Astrocyte of the hippocampus (primary cell): Measurements from ENCODE around the gene GABRB1.
A peak's percentile ranks its signal among the peaks of the same experiment; 100 is the strongest.

Source experiments
- DNase-seq: peaks from one replicate; pipeline ENCODE4 v3.0.0; 2011; ENCODE audit warnings: low read depth, low spot score

The GABRB1 gene

DNA sequence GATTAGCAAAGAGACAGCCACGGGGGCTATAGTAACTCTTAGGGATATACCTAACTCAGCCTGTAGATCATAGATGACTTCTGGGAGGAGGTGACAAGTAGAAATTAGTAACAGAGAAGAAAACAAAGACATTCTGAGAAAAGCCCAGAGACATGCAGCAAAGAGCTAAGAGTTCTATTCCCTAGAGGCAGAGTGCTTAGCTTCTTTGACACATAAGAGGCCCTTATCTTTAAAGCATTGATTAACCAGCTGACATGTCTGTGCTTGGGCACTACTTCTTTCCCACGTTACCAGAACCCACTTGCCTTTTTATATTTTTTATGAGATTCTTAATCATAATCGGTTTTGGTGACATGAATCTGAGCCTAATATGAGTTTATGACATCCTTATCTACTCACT, 179.5 kb downstream of the GABRB1 start:
- DNase-seq = no peak

DNA sequence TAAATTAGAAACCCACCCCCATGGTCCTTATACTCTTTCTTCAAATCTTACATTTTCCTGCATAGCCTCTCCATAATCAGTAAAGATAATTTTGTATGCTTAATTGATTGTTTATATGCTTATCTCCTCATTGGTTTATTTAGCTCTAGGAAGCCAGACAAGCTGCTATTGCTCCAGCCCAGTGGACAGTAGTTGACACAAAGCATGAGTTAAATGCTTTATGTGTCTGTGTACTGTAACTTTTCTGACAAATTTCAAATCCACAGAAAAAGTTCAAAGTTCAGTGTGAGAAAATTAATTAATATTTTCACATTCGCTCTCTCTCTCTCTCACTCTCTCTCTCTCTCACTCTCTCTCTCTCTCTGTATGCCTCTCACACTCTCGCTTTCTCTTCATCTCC, 181.7 kb downstream of the GABRB1 start:
- peak; percentile 20 for DNase-seq

DNA sequence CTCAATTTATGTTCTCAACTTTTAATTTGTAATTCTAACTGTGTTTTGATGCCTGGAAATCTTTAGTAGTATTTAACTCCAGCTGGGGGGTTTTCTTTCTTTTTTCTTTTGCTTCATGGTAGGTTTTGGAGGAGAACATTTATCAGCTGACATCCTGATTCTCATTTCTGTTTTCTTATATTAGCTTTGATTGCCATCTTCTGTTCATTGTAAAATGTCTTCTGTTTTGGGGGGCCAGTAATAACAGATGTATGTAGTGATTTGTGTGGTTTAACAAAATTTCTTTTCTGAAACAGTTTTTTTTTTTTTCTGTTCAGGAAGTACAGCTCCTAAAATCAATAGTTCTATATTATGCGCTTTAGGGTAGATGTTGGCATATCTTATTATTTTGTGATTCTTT, 182.2 kb downstream of the GABRB1 start:
- DNase-seq = peak; percentile 20

DNA sequence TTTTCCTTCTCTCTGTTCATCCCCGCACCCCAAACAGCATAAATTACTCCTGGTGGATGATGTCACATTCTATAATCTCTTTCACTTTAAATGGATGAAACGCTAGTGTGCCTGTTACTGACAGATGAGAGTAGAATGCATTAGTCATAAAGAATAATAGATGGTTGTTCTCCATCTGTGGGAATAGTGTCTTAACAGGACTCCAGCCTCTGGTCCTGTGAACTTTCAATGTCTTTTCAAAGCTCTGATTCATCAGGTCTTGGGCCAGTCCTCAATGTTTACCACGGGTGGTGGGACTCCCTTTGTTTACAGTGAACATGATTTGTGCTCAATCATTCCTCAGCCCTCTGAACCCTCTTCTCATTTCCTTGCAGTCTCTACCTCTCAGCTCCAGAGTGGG, 182.6 kb downstream of the GABRB1 start:
- peak; percentile 90 for DNase-seq

DNA sequence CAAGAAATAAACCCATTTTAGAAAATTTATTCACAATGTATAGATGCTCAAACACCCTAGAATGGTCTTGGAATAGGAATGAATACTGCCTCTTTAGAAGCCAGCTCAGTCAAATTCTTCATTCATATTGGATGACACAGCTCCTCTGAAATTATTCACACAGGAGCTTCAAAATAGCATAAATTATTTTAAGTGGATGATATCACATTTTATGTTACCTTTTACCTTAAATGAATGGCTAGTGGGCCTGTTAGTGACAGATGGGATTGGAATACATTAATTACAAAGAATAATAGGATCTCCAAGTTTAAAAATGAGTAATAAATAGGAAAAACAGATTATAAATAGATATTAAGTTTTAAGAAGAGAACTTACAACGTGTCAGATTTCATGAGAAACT, 184.4 kb downstream of the GABRB1 start:
- DNase-seq = peak; percentile 20

DNA sequence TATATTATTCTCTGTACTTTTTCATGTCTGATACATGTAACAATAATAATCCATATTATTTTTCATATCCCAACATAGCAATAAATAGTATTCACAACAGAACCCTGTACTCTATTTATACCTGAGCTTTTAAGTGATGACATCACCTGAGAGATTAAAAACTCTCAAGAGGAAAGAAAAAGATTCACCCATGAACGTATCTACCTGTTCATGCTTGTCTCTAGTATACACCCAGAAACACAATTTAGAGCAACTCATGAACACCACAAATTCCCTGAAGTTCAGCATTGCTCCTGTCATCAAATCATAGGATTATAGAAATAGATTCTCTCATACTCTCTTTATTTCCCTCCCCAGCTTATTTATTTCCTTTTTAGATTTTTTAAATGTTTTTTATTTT, 185.9 kb downstream of the GABRB1 start:
- DNase-seq = no peak

DNA sequence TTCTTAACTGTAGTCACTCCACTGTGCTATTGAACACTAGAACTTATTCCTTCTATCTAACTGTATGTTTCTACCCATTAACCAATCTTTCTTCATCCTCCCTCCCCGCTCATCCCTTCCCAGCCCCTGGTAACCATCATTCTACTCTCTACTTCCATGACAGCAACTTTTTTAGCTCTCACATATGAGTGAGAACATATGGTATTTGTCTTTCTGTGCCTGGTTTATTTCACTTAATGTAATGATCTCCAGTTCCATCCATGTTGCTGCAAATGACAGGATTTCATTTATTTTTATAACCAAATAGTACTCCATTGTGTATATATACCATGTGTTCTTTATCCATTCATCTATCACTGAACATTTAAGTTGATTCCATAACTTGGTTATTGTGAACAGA, 186.5 kb downstream of the GABRB1 start:
- no peak for DNase-seq

DNA sequence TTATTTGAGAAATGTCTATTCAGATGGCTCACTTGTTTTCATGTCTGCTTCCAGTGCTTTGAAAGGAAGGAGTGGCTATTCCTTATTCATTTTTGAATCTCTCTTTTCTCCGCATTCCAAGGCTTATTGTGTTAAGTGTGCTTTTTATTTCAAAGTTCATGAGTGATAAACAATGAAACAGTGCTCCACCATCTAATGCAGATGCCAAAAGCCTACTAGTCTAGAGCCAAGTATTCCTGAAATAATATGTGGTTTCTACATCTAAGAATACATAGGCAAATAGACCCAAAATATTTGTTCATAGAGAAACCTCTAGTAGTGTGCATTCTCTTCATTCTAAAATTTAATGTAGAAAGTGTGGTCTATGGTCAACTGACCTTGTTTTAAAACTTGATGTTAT, 187.3 kb downstream of the GABRB1 start:
- DNase-seq = peak; percentile 33

DNA sequence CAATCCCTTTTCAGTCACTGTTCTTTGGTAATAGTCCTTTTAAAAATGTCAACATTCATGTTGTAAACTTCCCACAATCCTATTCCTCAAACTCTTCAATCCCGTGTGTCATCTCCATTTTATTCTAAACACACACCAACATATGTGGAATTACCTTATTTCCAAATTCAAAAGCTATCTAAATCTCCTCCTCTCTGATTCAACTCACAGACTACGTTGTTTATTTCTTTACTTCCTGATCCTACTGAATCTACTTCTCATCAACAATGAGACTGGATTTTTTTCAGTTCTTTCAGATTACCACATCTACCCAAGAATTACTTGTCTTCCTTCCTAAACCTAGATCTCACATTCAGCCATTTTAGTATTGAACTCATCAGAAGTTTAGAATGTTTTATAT, 188.2 kb downstream of the GABRB1 start:
- no peak for DNase-seq

DNA sequence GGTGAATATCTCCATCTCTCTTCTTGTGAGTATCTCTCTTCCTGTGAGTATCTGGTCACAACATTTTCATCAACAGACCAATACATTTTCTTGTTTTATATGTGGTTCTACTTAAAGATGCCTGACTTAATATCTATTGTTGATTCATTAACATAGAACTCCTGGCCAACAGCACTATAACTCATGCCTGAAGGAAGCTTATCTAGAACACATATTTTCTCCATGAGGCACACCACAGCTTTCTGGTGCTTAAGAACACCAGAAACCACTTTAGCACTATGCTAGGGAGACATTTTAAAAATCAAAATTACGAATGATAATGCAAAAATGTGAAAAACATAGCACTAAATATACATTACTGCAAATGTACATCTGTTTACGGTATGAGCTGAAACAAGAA, 190.4 kb downstream of the GABRB1 start:
- peak; percentile 76 for DNase-seq

DNA sequence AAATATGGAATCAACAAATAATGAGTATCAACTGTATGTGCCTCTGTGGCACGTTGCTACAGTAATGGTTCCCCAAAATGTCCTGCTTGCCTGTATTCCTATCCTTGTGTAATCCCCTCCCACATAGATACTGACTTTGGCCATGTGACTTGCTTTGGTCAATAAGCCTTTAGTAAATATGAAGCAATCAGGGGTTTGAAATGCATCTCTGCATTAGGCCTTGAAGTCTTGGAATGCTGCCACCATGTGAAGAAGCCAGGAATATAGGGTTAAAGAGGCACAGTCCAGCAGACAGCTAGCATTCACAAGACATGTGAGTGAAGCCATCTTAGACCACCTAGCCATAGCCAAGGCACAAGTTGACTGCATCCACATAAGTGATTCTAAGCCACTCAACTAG, 190.9 kb downstream of the GABRB1 start:
- DNase-seq = peak; percentile 29

DNA sequence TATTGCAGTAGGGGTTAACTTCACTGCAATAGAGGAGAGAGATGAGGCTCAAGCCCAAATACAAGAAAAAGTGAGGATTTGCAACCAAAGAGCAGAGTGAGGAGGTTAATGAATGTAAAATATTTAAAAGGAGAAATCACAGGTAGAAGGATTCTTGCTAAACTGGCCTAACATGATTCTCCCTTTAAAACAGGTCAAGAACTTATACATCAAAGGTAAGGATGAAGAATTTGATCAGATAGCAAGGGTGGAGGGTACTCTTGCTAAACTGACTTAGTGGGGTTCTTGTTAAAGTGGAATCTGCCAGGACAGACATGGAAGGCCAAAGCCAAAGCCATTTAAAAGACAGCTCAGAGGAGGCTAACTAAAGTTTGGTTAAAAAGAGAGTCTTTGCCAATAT, 193.0 kb downstream of the GABRB1 start:
- no peak for DNase-seq

DNA sequence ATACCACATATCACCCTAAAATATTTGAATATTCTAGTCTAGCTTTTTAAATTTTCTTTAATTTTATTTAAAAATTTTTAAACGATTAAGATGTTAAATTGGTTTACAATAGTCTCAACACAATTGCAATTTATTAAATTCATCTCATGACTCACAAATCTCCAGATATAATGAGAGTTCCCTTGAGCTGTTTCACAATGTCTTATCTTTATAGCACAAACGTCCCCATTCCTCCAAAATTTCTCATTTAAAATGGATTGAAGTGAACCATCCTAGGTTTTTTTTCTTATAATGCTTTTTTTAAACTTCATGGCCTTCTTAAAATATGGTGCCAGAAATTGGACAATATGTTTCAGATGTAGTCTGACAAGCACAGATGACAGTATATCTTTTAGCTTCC, 204.4 kb downstream of the GABRB1 start:
- DNase-seq = no peak

DNA sequence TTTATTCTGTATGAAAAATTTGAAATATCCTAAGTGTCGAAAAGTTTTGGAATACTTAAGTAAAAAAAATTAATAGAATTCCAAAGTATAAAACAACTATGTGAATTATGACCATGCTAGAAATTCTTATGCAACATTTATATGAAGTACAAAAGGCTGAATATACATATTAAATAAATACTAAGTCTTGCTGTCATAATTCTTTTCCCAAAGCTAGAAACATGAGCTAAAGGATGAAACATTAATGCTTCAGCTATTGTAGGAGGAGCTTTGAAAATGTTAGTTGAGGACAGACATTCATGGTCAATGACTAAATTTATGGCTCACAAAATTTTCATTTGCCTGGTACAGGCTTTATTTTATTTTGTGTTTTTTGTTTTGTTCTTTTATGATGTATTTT, 207.3 kb downstream of the GABRB1 start:
- no peak for DNase-seq

DNA sequence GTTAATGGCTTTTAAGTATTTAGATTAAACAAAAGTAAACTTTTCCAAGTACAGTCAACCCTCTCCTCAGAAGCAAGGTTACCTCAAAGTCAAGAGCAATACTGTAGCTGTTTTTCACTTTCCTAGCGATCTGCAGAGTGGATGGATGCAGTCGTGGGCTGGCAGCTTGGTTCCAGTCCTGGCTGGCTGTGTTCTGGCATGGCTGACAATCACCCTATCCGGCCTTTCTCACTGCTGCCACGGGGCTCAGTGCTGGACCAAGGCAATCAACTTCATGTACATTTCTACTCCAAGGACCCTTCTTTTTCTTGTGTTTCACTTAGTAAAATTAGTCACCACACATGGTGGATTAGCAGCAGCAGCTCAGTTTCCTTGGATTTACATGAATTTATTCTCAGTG, 208.3 kb downstream of the GABRB1 start:
- DNase-seq = no peak

DNA sequence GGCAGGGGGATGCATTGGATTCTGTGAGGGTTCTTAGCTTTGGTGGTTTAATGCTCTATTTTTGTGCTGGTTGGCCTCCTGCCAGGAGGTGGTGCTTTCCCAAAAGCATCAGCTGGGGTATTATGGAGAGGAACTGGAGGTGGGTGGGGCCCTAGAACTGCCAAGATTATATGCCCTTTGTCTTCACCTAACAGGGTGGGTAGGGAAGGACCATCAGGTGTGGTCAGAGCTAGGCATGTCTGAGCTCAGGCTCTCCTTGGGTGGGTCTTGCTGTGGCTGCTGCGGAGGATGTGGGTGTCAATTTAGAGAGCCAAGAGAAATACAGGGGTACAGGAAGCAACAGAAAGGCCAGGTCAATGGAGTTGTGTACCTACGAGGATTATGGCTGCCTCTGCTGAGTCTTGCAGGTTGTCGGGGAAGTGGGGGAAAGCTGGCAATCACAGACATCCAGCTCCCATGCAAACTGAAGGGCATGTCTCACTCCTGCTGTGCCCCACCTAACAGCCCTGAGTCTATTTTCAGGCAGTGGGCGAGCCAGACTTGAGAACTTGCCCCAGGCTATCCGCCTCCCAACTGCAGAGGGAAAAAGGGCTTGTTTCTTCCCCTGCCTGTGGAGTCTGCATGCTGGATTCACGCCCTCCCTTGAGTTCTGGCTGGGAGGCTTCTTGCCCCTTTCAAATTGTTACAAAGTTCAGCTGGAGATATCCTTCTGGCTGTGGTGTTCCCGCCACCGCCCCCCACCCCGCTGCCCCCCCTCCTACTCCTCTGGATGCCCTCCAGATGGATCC, 220.2 kb downstream of the GABRB1 start:
- DNase-seq = no peak

DNA sequence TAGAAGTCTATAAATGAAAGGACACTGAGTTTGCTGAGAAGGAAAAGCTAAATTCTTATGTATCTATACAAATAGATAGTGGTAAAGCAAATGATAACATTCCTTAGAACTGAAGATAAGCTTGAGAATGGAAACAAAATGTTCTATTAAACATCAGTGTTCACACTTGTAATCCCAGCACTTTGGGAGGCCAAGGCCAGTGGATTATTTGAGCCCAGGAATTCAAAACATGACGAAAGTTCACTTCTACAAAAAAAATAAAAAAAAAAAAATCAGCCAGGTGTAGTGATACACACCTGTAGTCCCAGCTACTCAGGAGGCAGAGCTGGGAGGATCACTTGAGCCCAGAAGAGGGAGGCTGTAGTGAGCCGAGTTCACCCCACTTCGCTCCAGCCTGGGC, 232.4 kb downstream of the GABRB1 start:
- no peak for DNase-seq

DNA sequence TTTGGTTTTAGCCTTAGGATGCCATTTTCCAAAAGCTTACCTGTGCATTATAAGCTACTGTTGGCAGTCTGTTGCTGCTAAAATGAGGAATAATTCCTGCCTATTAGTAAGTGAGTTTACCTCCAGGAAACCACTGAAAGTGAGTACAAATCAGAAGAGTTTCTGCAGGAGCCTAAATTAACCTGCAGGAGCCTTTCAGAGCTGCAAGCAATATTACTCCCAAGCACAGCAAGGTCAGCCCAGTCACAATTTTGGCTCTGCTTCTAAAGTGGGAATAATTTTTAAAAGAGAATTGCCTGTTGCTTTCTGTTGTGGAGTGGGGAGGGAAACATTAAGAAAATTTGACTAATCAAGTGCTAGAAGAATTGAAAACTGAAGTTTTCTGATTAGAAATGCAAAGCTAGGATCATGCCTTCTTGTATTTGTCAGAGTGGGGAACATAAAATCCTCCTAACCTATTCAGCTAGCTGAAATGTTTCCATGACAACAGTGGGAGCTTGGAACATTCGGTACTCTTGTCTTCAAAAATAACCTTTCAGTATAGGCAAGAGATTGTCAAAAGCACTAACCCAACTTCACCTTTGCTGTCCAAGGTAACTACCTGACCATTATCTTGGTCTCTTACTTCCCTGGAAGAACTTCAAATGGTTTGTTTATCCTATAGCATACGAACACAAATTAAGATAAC, 239.0 kb downstream of the GABRB1 start:
- peak; percentile 37 for DNase-seq

DNA sequence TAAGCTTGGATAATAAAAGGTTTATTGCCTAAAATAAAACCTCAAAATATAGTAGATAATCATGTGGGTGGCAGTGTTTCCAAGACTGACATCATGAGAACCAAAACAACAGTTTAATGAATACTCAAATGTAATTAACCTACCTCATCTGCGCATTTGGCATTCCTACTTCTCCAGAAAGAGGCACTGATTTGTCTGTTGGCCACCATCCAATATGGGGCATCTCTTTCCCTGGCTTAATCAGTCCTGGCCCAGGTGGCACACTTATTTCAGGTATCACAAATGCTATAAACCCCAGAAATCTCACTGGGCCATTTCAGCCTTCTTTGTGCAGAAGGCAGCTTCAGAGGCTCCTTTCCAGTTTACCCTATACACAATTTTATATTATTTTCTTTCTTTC, 239.9 kb downstream of the GABRB1 start:
- no peak for DNase-seq

DNA sequence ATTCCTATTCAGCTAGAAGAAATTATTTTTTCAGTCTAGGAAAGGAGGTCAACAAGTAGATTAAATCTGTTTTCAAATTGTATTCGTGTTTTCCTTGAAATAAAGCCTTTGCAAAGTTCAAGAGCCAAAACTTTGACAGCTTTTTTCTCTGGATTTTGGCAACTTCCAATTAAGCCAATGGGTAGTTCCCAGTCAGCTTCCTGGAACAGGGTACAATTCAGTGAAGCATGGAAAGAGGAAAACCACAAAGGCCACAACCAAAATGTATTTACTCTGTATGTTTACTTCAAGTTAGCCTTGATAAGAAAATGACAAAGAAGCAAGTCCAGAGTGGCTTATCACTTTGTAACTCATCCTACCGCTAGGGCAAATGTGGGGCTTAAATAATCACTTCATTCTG, 243.5 kb downstream of the GABRB1 start:
- DNase-seq = peak; percentile 61

DNA sequence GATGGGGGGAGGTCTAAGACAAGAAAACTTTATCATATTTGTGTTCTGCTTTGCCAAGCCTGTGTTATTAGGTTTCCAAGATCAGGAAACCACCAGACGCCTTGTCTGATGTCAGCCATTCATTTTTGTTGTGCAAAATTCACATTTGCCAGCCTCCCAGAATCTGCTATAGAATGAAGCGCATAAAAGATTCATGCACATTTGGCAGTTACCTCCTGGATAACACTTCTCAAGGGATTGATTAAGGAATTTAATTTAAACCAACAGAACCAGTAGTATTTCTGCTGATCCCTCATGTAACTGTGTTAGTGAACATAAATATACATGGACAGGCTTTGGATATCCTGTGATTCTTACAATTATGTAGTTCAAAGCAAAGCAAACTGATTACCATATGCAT, 244.2 kb downstream of the GABRB1 start:
- DNase-seq = no peak

DNA sequence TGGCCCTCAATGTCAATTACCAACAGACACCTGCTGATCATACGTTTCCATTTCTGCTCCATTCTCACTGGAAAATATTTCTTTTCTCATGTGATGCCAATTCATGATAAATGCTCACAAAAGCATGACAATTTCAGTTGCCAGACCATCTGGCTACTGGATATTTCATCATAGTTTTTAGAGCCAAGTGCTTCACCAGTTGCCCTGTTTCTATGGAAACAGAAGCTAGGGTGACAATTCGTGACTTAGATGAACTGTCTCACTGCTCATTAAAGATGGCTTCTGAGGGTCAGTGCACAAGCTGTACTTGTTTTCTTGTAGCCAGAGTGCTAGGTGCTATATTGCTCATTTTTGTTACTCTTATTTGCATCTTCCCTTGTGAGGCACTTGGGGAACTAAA, 247.3 kb downstream of the GABRB1 start:
- no peak for DNase-seq

DNA sequence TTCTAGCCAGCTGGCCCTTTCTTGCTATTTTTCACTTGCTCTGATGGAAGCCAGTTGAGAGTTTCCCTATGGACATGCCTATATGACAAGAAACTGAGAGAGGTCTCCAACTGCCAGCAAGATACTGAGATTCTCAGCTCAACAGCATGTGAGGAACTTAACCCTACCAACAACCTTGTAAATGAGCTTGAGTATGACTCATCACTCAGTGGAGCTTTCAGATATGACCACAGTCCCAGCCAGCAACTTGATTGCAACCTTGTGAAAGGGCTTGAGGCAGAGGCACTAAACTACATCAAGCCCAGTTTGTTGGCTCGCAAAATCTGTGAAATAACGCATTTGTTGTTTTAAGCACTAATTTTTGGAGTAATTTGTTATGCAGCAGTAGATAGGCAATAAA, 256.4 kb downstream of the GABRB1 start:
- DNase-seq = peak; percentile 77
